HG03575 (cell line): ENCODE data around the gene CIITA.

Experiments used
- ATAC-seq: cut with Tn5 transposase; IDR thresholded peaks from one replicate; pipeline ENCODE4 v1.9.1; 2021; ENCODE audit not compliant: unreplicated experiment, insufficient number of reproducible peaks, low FRiP score; ENCODE audit errors: extremely low read depth

Gene CIITA

GRCh38 chr16:10849736-10850477 is 27.1 kb upstream of the CIITA start:
- ATAC-seq: no peak

- no peak for ATAC-seq
Observed at GRCh38 chr16:10850478-10850850, 26.5 kb upstream of the CIITA start.

GRCh38 chr16:10851512-10851911 is 25.5 kb upstream of the CIITA start:
- ATAC-seq: no peak

- no peak for ATAC-seq
Observed at GRCh38 chr16:10852286-10852685, 24.7 kb upstream of the CIITA start.

- ATAC-seq: no peak
Observed at GRCh38 chr16:10852948-10853347, 24.1 kb upstream of the CIITA start.

GRCh38 chr16:10856042-10856441 is 21.0 kb upstream of the CIITA start:
- no peak for ATAC-seq

GRCh38 chr16:10858203-10858602 is 18.8 kb upstream of the CIITA start:
- no peak for ATAC-seq

GRCh38 chr16:10859020-10859419 is 18.0 kb upstream of the CIITA start:
- ATAC-seq: no peak

GRCh38 chr16:10859658-10860057 is 17.3 kb upstream of the CIITA start:
- no peak for ATAC-seq

GRCh38 chr16:10862438-10862837 is 14.6 kb upstream of the CIITA start:
- no peak for ATAC-seq

- no peak for ATAC-seq
Observed at GRCh38 chr16:10865991-10866966, 10.7 kb upstream of the CIITA start.

GRCh38 chr16:10867199-10867598 is 9.8 kb upstream of the CIITA start:
- no peak for ATAC-seq

- ATAC-seq: no peak
Observed at GRCh38 chr16:10868104-10868595, 8.9 kb upstream of the CIITA start.

GRCh38 chr16:10868596-10869469 is 8.2 kb upstream of the CIITA start:
- ATAC-seq: no peak

- ATAC-seq: peak; percentile 28
Observed at GRCh38 chr16:10870137-10870776, 6.7 kb upstream of the CIITA start.

- ATAC-seq: no peak
Observed at GRCh38 chr16:10870808-10871156, 6.2 kb upstream of the CIITA start.

- peak; percentile 30 for ATAC-seq
Observed at GRCh38 chr16:10871157-10871991, 5.6 kb upstream of the CIITA start.

GRCh38 chr16:10876315-10876714 is 687 bp upstream of the CIITA start:
- ATAC-seq: no peak
